Posterior cingulate gyrus (tissue), 11 donors: ENCODE measurements around the gene KMT2D.

ENCODE experiments used
- DNase-seq, 10 donors: peaks; one replicate each; pipeline versions ENCODE4 v3.0.0 to v3.0.0-alpha.2; 2020 to 2021; ENCODE audit warnings: mixed read lengths in 3 of 10
- intact Hi-C: fragments of 100-400 bp; cut with DNase I; formaldehyde crosslinking; loops from one replicate; pipeline ENCODE4 v1.15.1; 2023

KMT2D gene

DNA sequence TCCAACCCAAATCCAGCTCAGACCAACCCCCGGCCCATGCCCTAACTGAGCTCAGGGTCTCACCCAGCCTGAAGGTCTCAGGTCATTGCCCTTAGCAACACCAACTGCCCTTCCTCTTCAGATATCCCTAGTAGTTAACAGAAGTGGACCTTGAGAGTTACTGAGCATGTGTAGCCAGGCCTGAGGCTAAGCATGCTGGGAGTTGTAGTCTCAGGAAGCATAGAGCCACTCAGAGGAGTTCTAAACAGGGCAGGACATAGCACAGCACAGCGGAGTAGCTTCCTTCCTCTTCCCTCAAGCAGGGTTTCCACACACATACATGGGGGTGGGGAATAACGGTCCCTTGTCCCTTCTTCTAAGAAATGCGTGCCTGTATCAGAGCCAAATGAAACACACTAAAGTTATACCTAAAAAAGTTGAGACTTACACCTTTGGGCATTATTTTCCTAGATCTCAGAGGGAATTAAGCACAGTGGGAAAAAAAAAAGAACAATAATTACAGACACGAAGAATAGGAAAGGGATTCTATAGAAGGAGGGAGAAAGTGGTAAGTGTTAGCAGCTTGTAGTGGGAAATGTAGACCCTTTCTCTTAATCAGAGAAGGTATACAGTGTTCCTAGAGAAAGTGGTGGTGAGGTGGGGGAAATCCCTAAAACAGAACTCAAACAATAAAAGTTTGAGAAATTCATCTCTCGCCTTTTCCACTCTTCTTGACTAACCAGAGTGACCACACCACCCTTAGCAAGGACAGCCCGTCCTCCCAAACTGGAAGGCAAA lies 4.4 kb downstream of the KMT2D start:
- intact Hi-C loops = no loop called here
- peak in 6 of 10 donors; percentile 37 to 90 (median 52) for DNase-seq

DNA sequence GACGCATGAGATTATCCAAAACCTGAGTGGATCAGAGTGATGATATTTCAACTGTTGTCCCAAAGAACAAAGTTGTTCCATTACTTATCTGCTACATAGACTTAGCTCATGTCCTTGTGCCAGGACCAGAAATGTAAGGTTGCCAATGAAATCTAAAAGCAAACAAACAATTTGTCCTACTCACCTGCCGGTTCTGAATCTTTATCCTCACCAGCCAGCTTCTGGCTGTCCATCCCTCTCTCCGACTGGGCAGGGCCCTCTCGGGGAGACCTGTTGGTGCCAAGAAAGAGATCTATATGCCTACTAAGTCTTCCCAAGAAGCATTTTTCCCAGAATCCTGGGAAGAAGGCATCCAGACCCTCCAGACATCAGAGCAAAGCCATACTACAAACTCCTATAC lies 5.5 kb downstream of the KMT2D start:
- intact Hi-C loops = no loop called here
- peak in 1 of 10 donors; percentile 64 for DNase-seq

DNA sequence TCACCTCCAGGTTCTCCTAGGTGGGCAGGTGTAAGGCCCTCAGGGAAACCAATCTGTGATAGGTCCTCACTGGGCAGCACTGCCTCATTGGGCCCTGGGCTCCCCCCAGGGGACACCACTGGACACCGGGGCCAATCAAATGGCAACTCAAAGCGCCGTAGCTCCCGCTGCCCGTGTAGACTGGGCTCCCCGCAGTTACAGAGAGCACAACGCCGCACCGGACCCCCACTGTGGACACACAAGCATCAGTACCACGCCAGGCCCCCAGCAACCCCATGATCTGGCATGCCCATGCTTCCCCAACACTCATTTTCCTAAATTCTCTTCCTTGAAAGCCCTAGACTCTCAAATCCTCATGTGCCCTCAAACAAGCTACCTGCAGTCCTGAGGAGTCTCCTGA lies 6.1 kb downstream of the KMT2D start:
- peak in 2 of 10 donors; percentile 30 to 78 for DNase-seq

DNA sequence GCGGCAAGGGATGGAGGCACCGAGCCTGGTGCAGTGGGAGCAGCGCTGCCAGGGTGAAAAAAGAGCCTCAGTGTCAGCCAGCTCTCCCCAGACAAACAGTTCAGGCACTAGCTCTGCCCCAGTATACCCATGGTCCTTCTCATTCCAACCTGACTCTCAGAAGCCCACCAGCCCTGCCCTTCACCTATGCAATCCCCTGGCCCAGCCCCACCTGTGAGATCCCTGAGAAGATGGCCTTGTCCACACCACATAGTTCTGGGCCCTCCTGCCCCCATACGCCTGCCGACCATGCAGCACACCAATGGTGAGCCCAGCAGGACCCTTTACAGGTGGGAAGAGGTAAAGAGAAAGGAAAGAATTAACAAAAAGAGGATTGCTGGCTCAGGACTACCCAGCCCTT lies 6.5 kb downstream of the KMT2D start:
- intact Hi-C loops = no loop called here
- DNase-seq = peak in 2 of 10 donors; percentile 32

More for the DNA sequence above, 6.1 kb downstream of the KMT2D start:
- intact Hi-C loops = no loop called here

GRCh38 chr12:49052451-49053208 lies 8.0 kb downstream of the KMT2D start:
- intact Hi-C loops = no loop called here

DNA sequence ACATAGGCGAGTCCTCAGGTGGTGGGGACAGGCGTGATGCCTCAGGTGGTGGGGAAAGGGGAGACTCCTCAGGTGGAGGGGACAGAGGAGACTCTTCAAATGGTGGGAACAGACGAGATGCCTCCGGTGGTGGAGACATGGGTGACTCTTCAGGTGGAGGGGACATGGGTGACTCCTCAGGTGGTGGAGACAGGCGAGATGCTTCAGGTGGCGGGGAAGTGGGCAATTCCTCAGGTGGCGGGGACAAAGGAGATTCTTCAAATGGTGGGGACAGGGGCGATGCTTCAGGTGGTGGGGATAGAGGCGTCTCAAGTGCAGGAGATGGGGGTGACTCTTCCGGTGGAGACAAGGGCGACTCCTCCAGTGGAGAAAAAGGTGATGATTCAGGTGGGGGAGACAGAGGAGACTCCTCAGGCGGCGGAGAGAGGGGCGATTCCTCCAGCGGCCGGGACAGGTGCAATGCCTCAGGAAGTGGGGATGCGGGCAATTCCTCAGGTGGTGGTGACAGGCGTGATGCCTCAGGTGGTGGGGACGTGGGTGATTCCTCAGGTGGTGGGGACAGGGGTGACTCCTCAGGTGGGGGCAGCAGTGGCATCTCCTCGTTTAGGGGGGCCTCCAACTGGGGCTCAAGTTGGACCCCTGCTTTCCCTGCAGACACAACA lies 8.7 kb downstream of the KMT2D start:
- intact Hi-C loops = no loop called here
- peak in 2 of 10 donors; percentile 59 to 70 for DNase-seq

More at GRCh38 chr12:49052451-49053208, 8.0 kb downstream of the KMT2D start:
- peak in 2 of 10 donors; percentile 62 to 72 for DNase-seq

GRCh38 chr12:49051373-49051764 lies 9.2 kb downstream of the KMT2D start:
- DNase-seq = peak in 2 of 10 donors; percentile 44 to 63
- intact Hi-C loops = no loop called here

DNA sequence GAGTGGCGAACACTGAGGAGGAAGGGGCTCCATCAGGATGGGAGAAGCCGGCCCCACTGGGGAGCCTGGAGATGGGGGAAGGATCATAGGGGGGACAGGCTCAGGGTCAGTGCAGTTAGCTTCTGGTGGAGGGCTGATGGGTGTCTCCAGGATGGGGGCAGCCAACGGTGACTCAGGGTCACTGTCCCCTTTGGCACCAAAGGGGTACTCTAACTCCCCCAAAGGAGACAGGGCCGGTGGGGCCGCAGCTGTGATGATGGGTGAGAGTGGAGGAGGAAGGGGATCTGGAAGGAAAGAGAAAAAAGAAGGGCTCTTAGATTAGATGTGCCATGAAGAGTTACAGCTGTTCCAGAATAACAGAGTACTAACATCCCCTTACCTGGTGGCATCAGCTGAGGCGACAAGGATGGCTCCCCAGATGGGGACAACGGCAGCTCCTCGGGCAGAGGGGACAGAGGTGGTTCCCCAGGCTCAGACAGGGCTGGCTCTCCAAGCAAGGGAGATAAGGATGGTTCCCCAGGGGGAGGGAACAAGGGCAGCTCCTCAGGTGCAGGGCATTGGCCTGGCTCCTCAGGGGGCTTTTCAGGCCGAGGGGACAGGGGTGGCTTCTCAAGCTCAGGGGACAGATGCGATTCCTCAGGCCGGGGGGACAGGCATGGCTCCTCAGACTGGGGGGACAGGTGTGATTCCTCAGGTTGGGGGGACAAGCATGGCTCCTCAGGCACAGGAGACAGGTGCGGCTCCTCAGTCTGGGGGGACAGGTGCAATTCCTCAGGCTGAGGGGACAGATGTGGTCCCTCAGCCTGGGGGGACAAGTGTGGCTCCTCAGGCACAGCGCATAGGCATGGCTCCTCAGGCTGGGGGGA lies 9.9 kb downstream of the KMT2D start:
- DNase-seq = peak in 2 of 10 donors; percentile 52 to 54
- intact Hi-C loops = no loop called here

- intact Hi-C loops = no loop called here
- peak in 2 of 10 donors; percentile 69 to 81 for DNase-seq
These were observed 10.9 kb downstream of the KMT2D start for GRCh38 chr12:49049566-49050224.

DNA sequence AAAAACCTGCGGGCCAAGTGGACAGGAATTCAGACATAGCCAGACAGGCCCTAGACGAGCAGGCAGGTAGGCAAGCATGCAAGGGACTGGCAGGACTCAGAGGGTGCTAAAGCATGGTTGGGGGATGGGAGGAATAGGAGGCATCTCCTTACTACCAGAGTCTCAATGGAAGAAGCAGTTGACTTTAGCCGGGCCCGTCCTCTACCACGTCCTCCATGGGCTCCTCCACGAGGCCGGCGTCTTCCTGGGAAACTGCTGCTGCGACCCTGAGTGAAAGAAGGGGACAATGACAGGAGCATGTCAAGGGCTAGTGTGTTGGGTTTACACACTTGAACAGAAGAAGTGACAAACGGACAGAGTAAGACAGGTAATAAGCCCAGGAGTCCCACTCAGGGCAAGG lies 11.6 kb downstream of the KMT2D start:
- peak in 1 of 10 donors; percentile 25 for DNase-seq
- intact Hi-C loops = no loop called here

GRCh38 chr12:49046129-49046895 lies 14.3 kb downstream of the KMT2D start:
- intact Hi-C loops = no loop called here
- DNase-seq = peak in 2 of 10 donors; percentile 55 to 75

DNA sequence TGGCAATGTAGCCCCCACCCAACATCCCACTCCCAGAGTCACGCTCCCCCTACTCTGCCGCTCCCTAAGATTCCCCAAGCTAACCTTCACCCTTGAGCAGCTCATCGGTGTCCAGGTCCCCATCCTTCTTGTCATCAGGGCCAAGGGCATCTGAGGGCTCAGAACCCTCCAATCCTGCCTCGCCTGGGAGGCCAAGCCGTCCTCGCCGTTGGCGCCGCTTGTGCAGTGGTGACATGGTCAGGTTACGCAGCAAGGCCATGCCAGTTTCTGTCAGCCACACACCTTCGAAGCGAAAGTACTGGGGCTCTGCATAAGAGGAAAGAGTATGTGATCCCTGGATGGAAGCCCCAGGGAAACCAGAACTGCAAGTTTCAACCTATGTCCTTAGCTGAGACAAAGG lies 15.9 kb downstream of the KMT2D start:
- intact Hi-C loops = no loop called here
- DNase-seq = peak in 2 of 10 donors; percentile 27 to 52

- DNase-seq = peak in 8 of 10 donors; percentile 59 to 94 (median 73)
These were observed 16.7 kb downstream of the KMT2D start for GRCh38 chr12:49043856-49044258.

DNA sequence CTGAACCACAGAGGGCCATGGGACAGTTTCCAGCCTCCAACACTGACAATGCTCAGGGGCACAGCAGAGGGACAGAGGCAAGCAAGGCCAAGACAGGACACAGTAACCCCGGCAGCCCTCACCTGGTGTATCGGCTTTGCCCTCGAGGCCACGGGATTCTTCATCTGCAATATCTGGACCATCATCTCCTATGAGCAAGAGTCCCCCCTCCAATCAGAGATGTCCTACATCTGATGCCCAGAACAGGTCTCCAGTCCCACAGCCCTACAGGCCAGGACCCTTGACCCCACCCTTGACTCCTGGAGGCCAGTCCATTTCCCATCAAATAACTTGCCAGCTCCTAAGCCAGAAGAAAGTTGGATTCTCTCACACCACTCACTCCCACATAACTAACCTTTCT lies 17.4 kb downstream of the KMT2D start:
- DNase-seq = peak in 2 of 10 donors; percentile 50 to 74
- intact Hi-C loops = no loop called here

More at GRCh38 chr12:49043856-49044258, 16.7 kb downstream of the KMT2D start:
- intact Hi-C loops = no loop called here

GRCh38 chr12:49041881-49042484 lies 18.6 kb downstream of the KMT2D start:
- peak in 3 of 10 donors; percentile 47 to 69 (median 55) for DNase-seq
- intact Hi-C loops = no loop called here

GRCh38 chr12:49041036-49041880 lies 19.3 kb downstream of the KMT2D start:
- peak in 3 of 10 donors; percentile 57 to 73 (median 64) for DNase-seq
- intact Hi-C loops = no loop called here

DNA sequence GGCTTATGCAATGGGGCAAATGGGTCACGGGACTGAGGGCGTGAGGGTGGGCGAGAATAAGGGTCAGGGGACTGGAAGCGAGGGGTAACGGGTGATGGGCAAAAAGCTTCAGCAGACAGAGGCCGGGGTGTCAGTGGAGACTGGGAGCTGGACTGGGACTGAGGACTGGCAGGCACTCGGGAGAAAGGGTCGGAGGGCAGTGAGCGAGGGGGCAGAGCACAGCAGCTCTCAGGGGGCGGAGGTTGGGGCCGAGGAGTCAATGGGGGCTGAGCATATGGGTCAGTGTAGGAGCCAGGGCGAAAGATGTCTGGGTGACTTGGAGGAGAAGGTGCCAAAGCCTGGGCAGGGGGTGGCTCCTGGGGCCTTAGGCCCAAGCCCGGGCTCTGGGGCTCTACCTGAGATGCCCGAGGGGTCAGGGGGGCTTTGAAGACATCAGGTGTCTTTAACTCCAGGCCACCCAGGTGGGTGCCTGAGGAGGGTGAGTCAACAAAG lies 20.2 kb downstream of the KMT2D start:
- peak in 3 of 10 donors; percentile 39 to 71 (median 69) for DNase-seq

More for the DNA sequence above, 20.2 kb downstream of the KMT2D start:
- intact Hi-C loops = no loop called here
